HEK293 (cell line): Measurements from ENCODE around the gene ERICH6B.

Source experiments
- CTCF ChIA-PET: fragments of 350-600 bp; formaldehyde crosslinking; extraction: SDS; loops from one replicate; lab custom pipeline; 2021; ENCODE audit warnings: antibody characterized with exemption; lab: Yijun Ruan, JAX
- POLR2A ChIA-PET: fragments of 300-600 bp; formaldehyde crosslinking; extraction: SDS; loops from one replicate; lab custom pipeline; 2020; ENCODE audit warnings: antibody characterized with exemption, inconsistent platforms; lab: Yijun Ruan, JAX
- H3K27ac ChIP-seq: fragments of 200-500 bp; sonication (Bioruptor generic); 2 replicates; pipeline ENCODE4 v1.5.1; 2014; ENCODE audit warnings: low read depth, low read length, control low read depth, inconsistent platforms; ENCODE audit errors: extremely low read depth
- H3K36me3 ChIP-seq, 2 experiments: fragments of 200-500 bp in 1 of 2; sonication (Bioruptor generic) in 1 of 2; 1 replicate in 1 of 2; 2 replicates in 1 of 2; pipeline ENCODE4 v1.5.1; 2014 to 2017; ENCODE audit warnings: inconsistent platforms in 2 of 2, low read length in 2 of 2; ENCODE audit not compliant: control insufficient read depth in 2 of 2, insufficient read depth in 1 of 2
- H3K4me1 ChIP-seq: fragments of 200-500 bp; sonication (Bioruptor generic); 2 replicates; pipeline ENCODE4 v1.5.1; 2014; ENCODE audit warnings: mild to moderate bottlenecking, low read length, inconsistent platforms; ENCODE audit not compliant: control insufficient read depth, insufficient read depth
- H3K4me3 ChIP-seq: 2 replicates; pipeline ENCODE4 v1.5.1; 2011; ENCODE audit warnings: low read depth, mild to moderate bottlenecking, control low read depth, low read length, moderate library complexity
- H3K9me3 ChIP-seq: fragments of 200-500 bp; sonication (Bioruptor generic); 2 replicates; pipeline ENCODE4 v1.5.1; 2014; ENCODE audit warnings: low read depth, low read length, inconsistent platforms; ENCODE audit not compliant: control insufficient read depth, insufficient read depth
- GFI1B ChIP-seq: fragments of 450-650 bp; formaldehyde crosslinking; IDR thresholded peaks from 2 replicates; pipeline ENCODE4 v1.5.1; 2016; ENCODE audit warnings: missing biosample characterization, missing genetic modification characterization
- KLF8 ChIP-seq: fragments of 450-650 bp; formaldehyde crosslinking; IDR thresholded peaks from 2 replicates; pipeline ENCODE4 v1.5.1; 2016; ENCODE audit warnings: missing biosample characterization, missing genetic modification characterization
- SCRT1 ChIP-seq: fragments of 450-650 bp; formaldehyde crosslinking; IDR thresholded peaks from 2 replicates; pipeline ENCODE4 v1.5.1; 2016; ENCODE audit warnings: missing biosample characterization, missing genetic modification characterization, borderline replicate concordance
- TRIM28 ChIP-seq: IDR thresholded peaks from 2 replicates; pipeline ENCODE4 v1.6.1; 2011; ENCODE audit warnings: low read length, control low read depth, borderline replicate concordance
- TSHZ1 ChIP-seq: fragments of 450-650 bp; formaldehyde crosslinking; IDR thresholded peaks from 2 replicates; pipeline ENCODE4 v1.5.1; 2016; ENCODE audit warnings: missing biosample characterization, missing genetic modification characterization, borderline replicate concordance
- ZFP3 ChIP-seq: fragments of 450-650 bp; formaldehyde crosslinking; IDR thresholded peaks from 2 replicates; pipeline ENCODE4 v1.5.1; 2016; ENCODE audit warnings: low read depth, missing biosample characterization, missing genetic modification characterization
- ZNF112 ChIP-seq: fragments of 450-650 bp; formaldehyde crosslinking; IDR thresholded peaks from 2 replicates; pipeline ENCODE4 v1.5.0; 2017; ENCODE audit warnings: missing biosample characterization, missing genetic modification characterization
- ZNF140 ChIP-seq: fragments of 450-650 bp; formaldehyde crosslinking; IDR thresholded peaks from 2 replicates; pipeline ENCODE4 v1.5.1; 2016; ENCODE audit warnings: missing biosample characterization, missing genetic modification characterization
- ZNF221 ChIP-seq: fragments of 450-650 bp; formaldehyde crosslinking; IDR thresholded peaks from 2 replicates; pipeline ENCODE4 v1.5.1; 2017; ENCODE audit warnings: missing biosample characterization, missing genetic modification characterization, borderline replicate concordance
- ZNF248 ChIP-seq: fragments of 450-650 bp; formaldehyde crosslinking; IDR thresholded peaks from 2 replicates; pipeline ENCODE4 v1.5.1; 2017; ENCODE audit warnings: missing biosample characterization, missing genetic modification characterization
- ZNF26 ChIP-seq: fragments of 450-650 bp; formaldehyde crosslinking; IDR thresholded peaks from 2 replicates; pipeline ENCODE4 v1.5.1; 2016; ENCODE audit warnings: missing biosample characterization, missing genetic modification characterization
- ZNF37A ChIP-seq: fragments of 450-650 bp; IDR thresholded peaks from 2 replicates; pipeline ENCODE4 v1.5.1; 2018; ENCODE audit warnings: missing biosample characterization, missing genetic modification characterization
- ZNF391 ChIP-seq: fragments of 450-650 bp; formaldehyde crosslinking; IDR thresholded peaks from 2 replicates; pipeline ENCODE4 v1.5.1; 2016; ENCODE audit warnings: low read depth, missing biosample characterization, missing genetic modification characterization, borderline replicate concordance
- ZNF426 ChIP-seq: fragments of 450-650 bp; formaldehyde crosslinking; IDR thresholded peaks from 2 replicates; pipeline ENCODE4 v1.5.1; 2017; ENCODE audit warnings: missing biosample characterization, missing genetic modification characterization, mild to moderate bottlenecking, inconsistent platforms, moderate library complexity
- ZNF521 ChIP-seq: fragments of 450-650 bp; formaldehyde crosslinking; IDR thresholded peaks from 2 replicates; pipeline ENCODE4 v1.5.1; 2017; ENCODE audit warnings: missing biosample characterization, mild to moderate bottlenecking, missing genetic modification characterization
- ZNF529 ChIP-seq: fragments of 450-650 bp; formaldehyde crosslinking; IDR thresholded peaks from 2 replicates; pipeline ENCODE4 v1.5.1; 2017; ENCODE audit warnings: missing genetic modification characterization, missing biosample characterization; ENCODE audit not compliant: insufficient replicate concordance
- ZNF645 ChIP-seq: fragments of 450-650 bp; formaldehyde crosslinking; IDR thresholded peaks from 2 replicates; pipeline ENCODE4; 2016; ENCODE audit warnings: missing biosample characterization, missing genetic modification characterization
- ZNF704 ChIP-seq: fragments of 450-650 bp; formaldehyde crosslinking; IDR thresholded peaks from 2 replicates; pipeline ENCODE4 v1.5.1; 2016; ENCODE audit warnings: missing biosample characterization, missing genetic modification characterization
- ZNF707 ChIP-seq: fragments of 450-650 bp; formaldehyde crosslinking; IDR thresholded peaks from 2 replicates; pipeline ENCODE4 v1.5.1; 2016; ENCODE audit warnings: missing biosample characterization, missing genetic modification characterization
- ZNF747 ChIP-seq: fragments of 450-650 bp; formaldehyde crosslinking; IDR thresholded peaks from 2 replicates; pipeline ENCODE4 v1.5.1; 2016; ENCODE audit warnings: missing biosample characterization, missing genetic modification characterization
- ZNF791 ChIP-seq: fragments of 450-650 bp; formaldehyde crosslinking; IDR thresholded peaks from 2 replicates; pipeline ENCODE4 v1.5.1; 2016; ENCODE audit warnings: missing biosample characterization, missing genetic modification characterization
- ZSCAN16 ChIP-seq: fragments of 450-650 bp; formaldehyde crosslinking; IDR thresholded peaks from 2 replicates; pipeline ENCODE4 v1.5.1; 2016; ENCODE audit warnings: missing biosample characterization, missing genetic modification characterization

ERICH6B gene

GRCh38 chr13:45607931-45608330 is 7.6 kb downstream of the ERICH6B start:
- POLR2A ChIA-PET: no interaction called here
- CTCF ChIA-PET: no interaction called here

GRCh38 chr13:45604892-45605291 is 10.6 kb downstream of the ERICH6B start:
- TF ChIP-seq ZNF747 (tag by site-specific recombination): no peak
- no peak for TF ChIP-seq GFI1B (tag by site-specific recombination)
- no peak for TF ChIP-seq ZSCAN16 (tag by site-specific recombination)
- no peak for TF ChIP-seq ZNF391 (tag by site-specific recombination)
- TF ChIP-seq ZNF37A (tag by site-specific recombination): no peak
- no peak for TF ChIP-seq ZNF426 (tag by site-specific recombination)
- CTCF ChIA-PET: no interaction called here

More at GRCh38 chr13:45607931-45608330, 7.6 kb downstream of the ERICH6B start:
- TF ChIP-seq ZNF704 (tag by site-specific recombination) (no peak), ZNF529 (no peak), TRIM28 (no peak), ZNF645 (no peak), ZNF791 (no peak), TSHZ1 (tag by site-specific recombination) (no peak), ZFP3 (tag by site-specific recombination) (no peak), SCRT1 (tag by site-specific recombination) (no peak)
- TF ChIP-seq, all 188 proteins: peak for 0
- no peak overlapping the region for H3K4me3 ChIP-seq
- H3K27ac ChIP-seq: no peak overlapping the region
- H3K9me3 ChIP-seq: no peaks in the 10 kb centered on the region
- no peaks in the 10 kb centered on the region for H3K36me3 ChIP-seq
- H3K4me1 ChIP-seq: no peaks in the 10 kb centered on the region

GRCh38 chr13:45603338-45603737 is 12.2 kb downstream of the ERICH6B start:
- ChIA-PET POLR2A (no interaction called here), CTCF (no interaction called here)
- H3K4me1 ChIP-seq: no peaks in the 10 kb centered on the region
- no peaks in the 10 kb centered on the region for H3K36me3 ChIP-seq
- H3K27ac ChIP-seq: no peak overlapping the region
- H3K4me3 ChIP-seq: no peak overlapping the region
- no peak for TF ChIP-seq ZNF791
- TF ChIP-seq ZNF26 (tag by site-specific recombination): no peak
- no peak for TF ChIP-seq ZFP3 (tag by site-specific recombination)
- TF ChIP-seq ZNF248 (tag by site-specific recombination): no peak
- no peak for TF ChIP-seq ZNF140 (tag by site-specific recombination)
- TF ChIP-seq ZNF645: no peak
- no peak for TF ChIP-seq ZNF707 (tag by site-specific recombination)
- no peak for TF ChIP-seq ZNF112 (tag by site-specific recombination)
- TF ChIP-seq KLF8 (tag by site-specific recombination): no peak
- no peak for TF ChIP-seq ZNF521 (tag by site-specific recombination)
- TF ChIP-seq ZNF221 (tag by site-specific recombination): no peak
- H3K9me3 ChIP-seq: no peaks in the 10 kb centered on the region

More at GRCh38 chr13:45604892-45605291, 10.6 kb downstream of the ERICH6B start:
- no peaks in the 10 kb centered on the region for H3K4me1 ChIP-seq
- no peaks in the 10 kb centered on the region for H3K9me3 ChIP-seq
- POLR2A ChIA-PET: no interaction called here
- H3K4me3 ChIP-seq: no peak overlapping the region
- H3K27ac ChIP-seq: no peak overlapping the region
- H3K36me3 ChIP-seq: no peaks in the 10 kb centered on the region
